ENCODE data around the gene PAFAH2. TPM values are rescaled to one million over a fixed set of nuclear protein-coding genes. Genes with fewer than 3 reads are reported as not detected.

Gene PAFAH2
- total and polyA plus RNA-seq, 2 of the 8 experiments (the other 6 are each of a cell fraction or from before 2014, with no cell fraction given): 7.7 to 9.3 TPM

DNA sequence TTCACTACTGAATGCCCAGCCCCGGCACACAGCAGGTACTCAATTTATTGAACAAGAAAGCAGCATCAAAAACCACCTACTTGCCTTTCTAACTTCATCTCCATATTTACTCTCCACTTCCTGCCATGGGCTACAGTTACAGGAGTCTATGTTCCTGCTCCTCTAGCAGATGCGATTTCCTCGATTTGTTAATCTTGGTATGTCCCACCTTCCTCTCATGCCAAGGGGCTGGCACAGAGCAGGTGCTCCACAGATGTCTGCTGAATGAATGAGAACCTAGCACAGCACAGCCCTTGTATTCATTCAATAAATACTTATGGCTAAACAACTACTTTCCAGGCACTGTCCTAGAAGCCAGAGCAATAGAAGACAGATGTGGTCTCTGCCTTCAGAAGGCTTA, 12.2 kb downstream of the PAFAH2 start:
- H2BK12ac ChIP-seq (ENCODE audit: low read depth, low read length): no peak overlapping the region
- H3K9ac ChIP-seq (replicated peaks in 1 of 4; ENCODE audit: extremely low read depth in 1 of 4, low read depth in 3 of 4, low read length in 3 of 4): no peak overlapping the region
- no peaks in the 10 kb centered on the region for H4K20me1 ChIP-seq (replicated peaks in 1 of 2; ENCODE audit: control insufficient read depth in 1 of 2, insufficient read depth in 2 of 2, low read length in 2 of 2)
- 93% methylated on average over 3 of the region's 3 CpGs; no CpG with 5 or more reads in 1 of the 2 experiments for WGBS, 2 experiments (ENCODE audit: extremely low coverage in 1 of 2, insufficient coverage in 1 of 2, insufficient read length in 1 of 2, insufficient replicate concordance in 2 of 2, low coverage in 1 of 2, low lambda C conversion rate in 2 of 2, missing lambda C conversion rate in 1 of 2)
- H2BK5ac ChIP-seq (ENCODE audit: low read depth, low read length): no peak overlapping the region
- H4K5ac ChIP-seq (ENCODE audit: insufficient read length, low read depth, low read length): no peak overlapping the region
- H3K4ac ChIP-seq (replicated peaks; ENCODE audit: insufficient read length, low read depth, low read length): no peak overlapping the region
- H3K27me3 ChIP-seq (replicated peaks in 1 of 4; ENCODE audit: control insufficient read depth in 3 of 4, extremely low read depth in 1 of 4, insufficient read depth in 3 of 4, low read length in 3 of 4): no peaks in the 10 kb centered on the region
- H3K79me2 ChIP-seq (ENCODE audit: control insufficient read depth in 1 of 2, insufficient read depth in 2 of 2, low read length in 2 of 2): no peaks in the 10 kb centered on the region
- no peak overlapping the region for H3K4me3 ChIP-seq (ENCODE audit: extremely low read depth in 1 of 4, insufficient read depth in 2 of 4, low read depth in 3 of 4, low read length in 4 of 4)
- H3K23ac ChIP-seq (ENCODE audit: insufficient read length): no peak overlapping the region
- no peak overlapping the region for H4K8ac ChIP-seq (ENCODE audit: extremely low read depth, insufficient read depth, low read length)
- H3K79me1 ChIP-seq (ENCODE audit: low read depth, low read length): no peaks in the 10 kb centered on the region
- H3K36me3 ChIP-seq (ENCODE audit: control insufficient read depth in 2 of 4, insufficient read depth in 4 of 4, low read length in 3 of 4): peaks cover 2 to 39% (median 23%) of the 10 kb centered on the region in 4 experiments; a peak in 5 of 8 replicates
- no peak overlapping the region for H2AFZ ChIP-seq (ENCODE audit: low read length)
- no peak overlapping the region for H2BK120ac ChIP-seq (replicated peaks; ENCODE audit: low read depth, low read length)
- H2BK15ac ChIP-seq (ENCODE audit: low read length): no peak overlapping the region
- no peak overlapping the region for H3K4me2 ChIP-seq (ENCODE audit: insufficient read depth in 1 of 2, low read depth in 2 of 2, low read length in 2 of 2)
- no peak overlapping the region for H4K91ac ChIP-seq (replicated peaks; ENCODE audit: insufficient read length, low read length)
- TF ChIP-seq NRF1 (IDR thresholded peaks at IDR 0.05; ENCODE audit: low read depth, low read length) (no peak), TCF12 (IDR thresholded peaks at IDR 0.05; ENCODE audit: low read depth, low read length) (no peak), BACH1 (IDR thresholded peaks at IDR 0.05; ENCODE audit: low read length) (no peak), RFX5 (IDR thresholded peaks at IDR 0.05; ENCODE audit: borderline replicate concordance, low read depth, low read length) (no peak), SUZ12 (IDR thresholded peaks at IDR 0.05; ENCODE audit: low read length) (no peak), TEAD4 (IDR thresholded peaks at IDR 0.05; ENCODE audit: low read depth, low read length) (no peak), TBP (IDR thresholded peaks at IDR 0.05; ENCODE audit: low read depth, low read length) (no peak), ASH2L (IDR thresholded peaks at IDR 0.05; ENCODE audit: low read length) (no peak)
- TF ChIP-seq, protein P1, sequence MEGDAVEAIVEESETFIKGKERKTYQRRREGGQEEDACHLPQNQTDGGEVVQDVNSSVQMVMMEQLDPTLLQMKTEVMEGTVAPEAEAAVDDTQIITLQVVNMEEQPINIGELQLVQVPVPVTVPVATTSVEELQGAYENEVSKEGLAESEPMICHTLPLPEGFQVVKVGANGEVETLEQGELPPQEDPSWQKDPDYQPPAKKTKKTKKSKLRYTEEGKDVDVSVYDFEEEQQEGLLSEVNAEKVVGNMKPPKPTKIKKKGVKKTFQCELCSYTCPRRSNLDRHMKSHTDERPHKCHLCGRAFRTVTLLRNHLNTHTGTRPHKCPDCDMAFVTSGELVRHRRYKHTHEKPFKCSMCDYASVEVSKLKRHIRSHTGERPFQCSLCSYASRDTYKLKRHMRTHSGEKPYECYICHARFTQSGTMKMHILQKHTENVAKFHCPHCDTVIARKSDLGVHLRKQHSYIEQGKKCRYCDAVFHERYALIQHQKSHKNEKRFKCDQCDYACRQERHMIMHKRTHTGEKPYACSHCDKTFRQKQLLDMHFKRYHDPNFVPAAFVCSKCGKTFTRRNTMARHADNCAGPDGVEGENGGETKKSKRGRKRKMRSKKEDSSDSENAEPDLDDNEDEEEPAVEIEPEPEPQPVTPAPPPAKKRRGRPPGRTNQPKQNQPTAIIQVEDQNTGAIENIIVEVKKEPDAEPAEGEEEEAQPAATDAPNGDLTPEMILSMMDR (IDR thresholded peaks at IDR 0.05; ENCODE audit: control extremely low read depth in 1 of 3, insufficient read depth in 1 of 3, low read depth in 1 of 3, low read length in 3 of 3): no peak
- no peaks in the 10 kb centered on the region for H3K23me2 ChIP-seq (ENCODE audit: low read depth, low read length)
- ChIA-PET POLR2A (ENCODE audit: partially characterized antibody) (no interaction called here), CTCF (ENCODE audit: partially characterized antibody) (interaction anchor here (0.5 to 20.0 kb wide), 2 partner anchors 37 to 84 kb away, joined by 3 to 330 read pairs; partner anchors contain the start of gene STMN1)
- no peak overlapping the region for H2BK20ac ChIP-seq (ENCODE audit: low read length)
- H3K9me3 ChIP-seq (ENCODE audit: insufficient read depth in 2 of 2, low read depth in 1 of 2, low read length in 1 of 2): no peaks in the 10 kb centered on the region
- H3K56ac ChIP-seq (replicated peaks; ENCODE audit: insufficient read length, low read depth, low read length): no peak overlapping the region
- DNase-seq (ENCODE audit: low read depth in 1 of 2, low spot score in 2 of 2) (no peak), FAIRE-seq (no peak)
- no peak overlapping the region for H3K14ac ChIP-seq (ENCODE audit: insufficient read length)
- H3K18ac ChIP-seq (ENCODE audit: extremely low read depth, low read length): no peak overlapping the region
- H3K27ac ChIP-seq (ENCODE audit: low read depth, low read length): no peak overlapping the region
- no peaks in the 10 kb centered on the region for H3K4me1 ChIP-seq (replicated peaks in 1 of 4; ENCODE audit: control insufficient read depth in 3 of 4, insufficient read depth in 4 of 4, low read length in 3 of 4)
- no peak overlapping the region for H2AK5ac ChIP-seq (ENCODE audit: low read depth, low read length)

Measured in H1 (cell line).